PC-3 (cell line): ENCODE measurements around the gene SLC38A10. TPM values are rescaled to one million over a fixed set of nuclear protein-coding genes. Genes with fewer than 3 reads are reported as not detected.

Source experiments
- ATAC-seq: fragments of 200-7000 bp; cut with Tn5 transposase; 2 replicates; pipeline ENCODE4 v1.9.1; 2020; ENCODE audit warnings: mild to moderate bottlenecking, moderate library complexity
- BruUV-seq: library from RNA; stranded (reverse); fragments of 400-500 nt; replicated peaks from 2 replicates; lab custom pipeline; 2021; lab: Mats Ljungman, UMichigan
- CTCF ChIA-PET: fragments of 300-600 bp; sonication (Branson Sonifier 250); formaldehyde crosslinking; loops from one replicate; lab custom pipeline; 2022; ENCODE audit warnings: antibody characterized with exemption; lab: Charles Lee
- POLR2A ChIA-PET: fragments of 300-600 bp; sonication (Branson Sonifier 250); formaldehyde crosslinking; loops from one replicate; lab custom pipeline; 2022; ENCODE audit warnings: antibody characterized with exemption; ENCODE audit not compliant: unreplicated experiment; lab: Charles Lee
- DNase-seq: peaks from one replicate; pipeline ENCODE4 v3.0.0-alpha.2; 2015
- H2AFZ ChIP-seq: fragments of 300-600 bp; sonication (generic); 2 replicates; pipeline ENCODE4 v1.6.0; 2016; ENCODE audit warnings: antibody characterized with exemption, low read length
- H3F3A ChIP-seq: fragments of 300-600 bp; sonication (generic); one replicate; pipeline ENCODE4 v1.6.0; 2017; ENCODE audit warnings: antibody characterized with exemption, low read length, control low read depth, mild to moderate bottlenecking; ENCODE audit not compliant: unreplicated experiment
- H3K27ac ChIP-seq: fragments of 300-600 bp; sonication (generic); 2 replicates; pipeline ENCODE4 v1.5.1; 2016; ENCODE audit warnings: mild to moderate bottlenecking, low read length
- H3K27me3 ChIP-seq: fragments of 300-600 bp; sonication (generic); 2 replicates; pipeline ENCODE4 v1.6.1; 2016; ENCODE audit warnings: low read length, mixed read lengths
- H3K36me3 ChIP-seq: fragments of 300-600 bp; sonication (generic); 2 replicates; pipeline ENCODE4 v1.6.1; 2016; ENCODE audit warnings: low read depth, mixed run types, low read length, mixed read lengths
- H3K4me1 ChIP-seq: fragments of 300-600 bp; sonication (generic); 2 replicates; pipeline ENCODE4 v1.5.1; 2016; ENCODE audit warnings: low read length; ENCODE audit not compliant: insufficient read depth
- H3K4me2 ChIP-seq: fragments of 300-600 bp; sonication (generic); 2 replicates; pipeline ENCODE4 v1.6.0; 2016; ENCODE audit warnings: low read length
- H3K4me3 ChIP-seq: fragments of 300-600 bp; sonication (generic); 2 replicates; pipeline ENCODE4 v1.5.1; 2016; ENCODE audit warnings: mild to moderate bottlenecking, low read length, mixed read lengths
- H3K79me2 ChIP-seq: fragments of 300-600 bp; sonication (generic); 2 replicates; pipeline ENCODE4 v1.6.1; 2017; ENCODE audit warnings: low read length, mixed read lengths
- H3K9ac ChIP-seq: fragments of 300-600 bp; sonication (generic); 2 replicates; pipeline ENCODE4 v1.6.0; 2016; ENCODE audit warnings: mild to moderate bottlenecking, low read length
- H3K9me2 ChIP-seq: fragments of 300-600 bp; sonication (generic); replicated peaks from 2 replicates; pipeline ENCODE4 v1.6.1; 2016; ENCODE audit warnings: mixed run types, low read length, mixed read lengths
- H3K9me3 ChIP-seq: fragments of 300-600 bp; sonication (generic); 2 replicates; pipeline ENCODE4 v1.6.1; 2016; ENCODE audit warnings: low read length, mixed read lengths
- H4K20me1 ChIP-seq: fragments of 300-600 bp; sonication (generic); 2 replicates; pipeline ENCODE4 v1.6.1; 2016; ENCODE audit warnings: low read length, mixed read lengths
- CTCF ChIP-seq: fragments of 300-600 bp; sonication (generic); conservative IDR thresholded peaks from 2 replicates; pipeline ENCODE4 v1.5.1; 2017; ENCODE audit warnings: antibody characterized with exemption, low read depth, mild to moderate bottlenecking, low read length
- EZH2 ChIP-seq: fragments of 300-600 bp; sonication (generic); IDR thresholded peaks from one replicate; pipeline ENCODE4 v1.6.1; 2017; ENCODE audit warnings: antibody characterized with exemption, mild to moderate bottlenecking, low read length; ENCODE audit not compliant: unreplicated experiment
- EZH2phosphoT487 ChIP-seq: fragments of 300-600 bp; sonication (generic); IDR thresholded peaks from 2 replicates; pipeline ENCODE4 v1.6.1; 2018; ENCODE audit warnings: mild to moderate bottlenecking, antibody characterized with exemption, low read length, borderline replicate concordance
- intact Hi-C: fragments of 100-400 bp; cut with micrococcal nuclease; formaldehyde crosslinking; loops from 2 replicates; pipeline ENCODE4 v1.9.0; 2023
- total RNA-seq: library from RNA; depleted of rRNA; stranded (reverse); fragments of >200 nt; gene quantifications from 2 replicates; pipeline ENCODE4 v1.2.3, GENCODE V29; 2014

The SLC38A10 gene
- total RNA-seq, 1 experiment from 2014 or later: 77.8 TPM

GRCh38 chr17:81271226-81271625 lies 23.9 kb downstream of the SLC38A10 start:
- intact Hi-C loops: no loop called here
- H3F3A ChIP-seq: no peaks in the 10 kb centered on the region
- H4K20me1 ChIP-seq: no peaks in the 10 kb centered on the region
- no peak overlapping the region for H3K9ac ChIP-seq
- ATAC-seq: no peak
- H3K36me3 ChIP-seq: peaks cover 21% of the 10 kb centered on the region
- no peak for DNase-seq
- no peaks in the 10 kb centered on the region for H3K4me1 ChIP-seq
- H3K27me3 ChIP-seq: no peaks in the 10 kb centered on the region
- H3K4me2 ChIP-seq: no peak overlapping the region
- CTCF ChIA-PET: no interaction called here
- TF ChIP-seq CTCF (no peak), EZH2 (no peak), EZH2phosphoT487 (no peak)
- POLR2A ChIA-PET: no interaction called here
- no peaks in the 10 kb centered on the region for H3K79me2 ChIP-seq
- H3K4me3 ChIP-seq: no peak overlapping the region
- H2AFZ ChIP-seq: no peak overlapping the region
- no peaks in the 10 kb centered on the region for H3K9me2 ChIP-seq
- BruUV-seq: no TSS peak
- no peak overlapping the region for H3K27ac ChIP-seq
- no peaks in the 10 kb centered on the region for H3K9me3 ChIP-seq

GRCh38 chr17:81270279-81270678 lies 24.8 kb downstream of the SLC38A10 start:
- H3K79me2 ChIP-seq: no peaks in the 10 kb centered on the region
- H4K20me1 ChIP-seq: no peaks in the 10 kb centered on the region
- intact Hi-C loops: no loop called here
- ChIA-PET POLR2A (no interaction called here), CTCF (no interaction called here)
- no peak overlapping the region for H3K4me3 ChIP-seq
- no TSS peak for BruUV-seq
- no peaks in the 10 kb centered on the region for H3K27me3 ChIP-seq
- no peak overlapping the region for H2AFZ ChIP-seq
- H3K9me2 ChIP-seq: no peaks in the 10 kb centered on the region
- no peaks in the 10 kb centered on the region for H3K4me1 ChIP-seq
- no peak for TF ChIP-seq CTCF
- no peak for TF ChIP-seq EZH2phosphoT487
- TF ChIP-seq EZH2: no peak
- no peaks in the 10 kb centered on the region for H3K9me3 ChIP-seq
- no peak for ATAC-seq
- DNase-seq: no peak
- H3F3A ChIP-seq: no peaks in the 10 kb centered on the region
- peaks cover 21% of the 10 kb centered on the region for H3K36me3 ChIP-seq
- H3K9ac ChIP-seq: no peak overlapping the region
- H3K27ac ChIP-seq: no peak overlapping the region
- H3K4me2 ChIP-seq: no peak overlapping the region

- Histone ChIP-seq H4K20me1 (no peaks in the 10 kb centered on the region), H3K4me1 (no peaks in the 10 kb centered on the region), H3F3A (no peaks in the 10 kb centered on the region), H3K9me3 (no peaks in the 10 kb centered on the region), H3K79me2 (no peaks in the 10 kb centered on the region), H3K36me3 (peaks cover 12% of the 10 kb centered on the region; the same call in 1 of the 2 replicates), H3K27ac (no peak overlapping the region), H3K4me3 (no peak overlapping the region), H2AFZ (no peak overlapping the region), H3K4me2 (no peak overlapping the region), H3K27me3 (no peaks in the 10 kb centered on the region), H3K9ac (no peak overlapping the region), H3K9me2 (no peaks in the 10 kb centered on the region)
- intact Hi-C loops: no loop called here
- no peak for ATAC-seq
- ChIA-PET POLR2A (no interaction called here), CTCF (no interaction called here)
- TF ChIP-seq CTCF: no peak
- TF ChIP-seq EZH2: no peak
- no TSS peak for BruUV-seq
- DNase-seq: no peak
Observed at GRCh38 chr17:81267390-81268067, 27.6 kb downstream of the SLC38A10 start.
